AG04449 (cell line): ENCODE results near the gene E2F6.

ENCODE experiments used
- CTCF ChIA-PET: fragments of 350-600 bp; formaldehyde crosslinking; extraction: SDS; loops from one replicate; lab custom pipeline; 2021; ENCODE audit warnings: antibody characterized with exemption; lab: Yijun Ruan, JAX
- POLR2A ChIA-PET: fragments of 400-600, 350-600 bp; formaldehyde crosslinking; extraction: SDS; loops from one replicate; lab custom pipeline; 2020; ENCODE audit warnings: antibody characterized with exemption, inconsistent platforms; lab: Yijun Ruan, JAX
- DNase-seq: peaks from one replicate; pipeline ENCODE4 v3.0.0-alpha.2; 2010; ENCODE audit warnings: low read depth, low spot score
- H3K4me3 ChIP-seq: 2 replicates; pipeline ENCODE4 v1.5.1; 2011; ENCODE audit warnings: low read depth, mild to moderate bottlenecking, control low read depth, low read length
- CTCF ChIP-seq: IDR thresholded peaks from one replicate; pipeline ENCODE4 v1.5.1; 2011; ENCODE audit warnings: mild to moderate bottlenecking, moderate library complexity, low read length, control low read depth, inconsistent platforms; ENCODE audit not compliant: insufficient read depth; ENCODE audit errors: missing control alignments

E2F6 gene

DNA sequence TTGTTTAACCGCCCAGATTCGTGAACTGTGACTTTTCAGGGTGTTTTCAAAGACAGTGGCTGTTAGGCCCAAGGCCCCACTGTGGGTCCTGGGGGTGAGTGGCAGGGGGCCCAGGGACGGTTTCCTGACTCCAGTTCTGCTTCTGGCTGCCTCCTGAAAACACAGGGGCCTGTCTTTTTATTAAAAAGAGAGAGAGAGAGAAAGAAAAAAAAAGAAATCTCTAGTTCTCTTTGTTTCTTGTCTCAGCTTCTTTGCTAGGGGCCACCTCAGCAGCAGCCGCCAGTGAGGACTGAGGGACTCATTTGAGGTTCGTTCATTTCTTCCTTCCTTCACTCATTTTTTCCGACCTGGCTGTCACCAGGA lies 15.4 kb upstream of the E2F6 start:
- no peak overlapping the region for H3K4me3 ChIP-seq
- CTCF ChIA-PET = interaction anchor here (0.7 to 16.7 kb wide), 3 partner anchors 101 to 349 kb away, joined by 4 to 409 read pairs (median 41); a partner anchor contains a TSS
- POLR2A ChIA-PET = no interaction called here
- DNase-seq = no peak
- no peak for TF ChIP-seq CTCF

GRCh38 chr2:11480859-11481258 lies 14.9 kb upstream of the E2F6 start:
- DNase-seq = no peak
- H3K4me3 ChIP-seq = no peak overlapping the region
- no peak for TF ChIP-seq CTCF
- ChIA-PET CTCF (interaction anchor here (0.7 to 16.7 kb wide), 9 partner anchors 11 to 348 kb away, joined by 3 to 409 read pairs (median 4); a partner anchor contains a TSS), POLR2A (no interaction called here)

DNA sequence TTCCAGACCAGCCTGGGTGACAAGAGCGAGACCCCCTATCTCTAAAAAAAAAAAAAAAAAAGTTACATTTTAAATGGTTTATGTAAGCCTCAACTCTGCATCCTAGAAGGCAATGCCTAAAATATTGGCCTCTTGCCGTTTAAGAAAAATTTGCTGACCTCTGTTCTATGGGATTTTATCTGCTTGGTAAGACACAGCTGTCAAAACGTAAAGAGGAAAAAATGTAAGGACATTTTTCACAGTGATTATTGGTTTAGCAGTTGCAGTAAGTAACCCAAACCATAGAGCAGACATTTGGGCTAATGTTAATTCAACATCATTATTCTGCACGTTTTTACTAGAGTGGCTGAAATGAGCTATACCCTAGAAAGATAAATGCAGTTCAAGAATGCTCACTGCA lies 14.4 kb upstream of the E2F6 start:
- no peak for TF ChIP-seq CTCF
- ChIA-PET CTCF (interaction anchor here (0.7 to 16.7 kb wide), 10 partner anchors 11 to 348 kb away, joined by 3 to 409 read pairs (median 6); a partner anchor contains a TSS), POLR2A (no interaction called here)
- H3K4me3 ChIP-seq = no peak overlapping the region
- no peak for DNase-seq

GRCh38 chr2:11478899-11479605 lies 13.1 kb upstream of the E2F6 start:
- POLR2A ChIA-PET = no interaction called here
- no peak for TF ChIP-seq CTCF
- DNase-seq = no peak
- CTCF ChIA-PET = interaction anchor here (0.8 to 16.7 kb wide), 13 partner anchors 8 to 346 kb away, joined by 3 to 409 read pairs (median 7); a partner anchor contains a TSS
- no peak overlapping the region for H3K4me3 ChIP-seq

DNA sequence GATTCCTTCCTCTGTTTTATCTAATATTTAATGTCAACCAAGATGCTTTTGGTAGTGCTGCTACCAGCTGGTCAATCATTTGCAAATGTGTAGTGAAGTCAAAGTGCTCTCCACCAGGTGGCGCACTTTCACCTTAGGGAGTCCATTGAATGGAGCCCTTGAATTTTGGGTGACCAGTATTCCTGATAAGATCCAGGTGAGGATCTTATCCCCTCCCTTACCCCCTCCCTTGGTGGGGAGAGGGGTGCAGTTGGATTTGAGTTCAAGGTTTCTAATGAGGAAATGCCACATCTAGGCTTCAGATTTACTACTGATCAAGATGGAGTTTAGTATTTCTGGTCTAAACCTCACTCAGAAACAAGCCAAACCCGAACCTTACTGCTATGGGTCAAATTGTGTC lies 12.0 kb upstream of the E2F6 start:
- H3K4me3 ChIP-seq = no peak overlapping the region
- POLR2A ChIA-PET = no interaction called here
- CTCF ChIA-PET = interaction anchor here (0.6 to 16.7 kb wide), 17 partner anchors 9 to 345 kb away, joined by 3 to 409 read pairs (median 4); partner anchors contain the start of gene E2F6
- peak; percentile 74 for TF ChIP-seq CTCF
- peak; percentile 40 for DNase-seq

DNA sequence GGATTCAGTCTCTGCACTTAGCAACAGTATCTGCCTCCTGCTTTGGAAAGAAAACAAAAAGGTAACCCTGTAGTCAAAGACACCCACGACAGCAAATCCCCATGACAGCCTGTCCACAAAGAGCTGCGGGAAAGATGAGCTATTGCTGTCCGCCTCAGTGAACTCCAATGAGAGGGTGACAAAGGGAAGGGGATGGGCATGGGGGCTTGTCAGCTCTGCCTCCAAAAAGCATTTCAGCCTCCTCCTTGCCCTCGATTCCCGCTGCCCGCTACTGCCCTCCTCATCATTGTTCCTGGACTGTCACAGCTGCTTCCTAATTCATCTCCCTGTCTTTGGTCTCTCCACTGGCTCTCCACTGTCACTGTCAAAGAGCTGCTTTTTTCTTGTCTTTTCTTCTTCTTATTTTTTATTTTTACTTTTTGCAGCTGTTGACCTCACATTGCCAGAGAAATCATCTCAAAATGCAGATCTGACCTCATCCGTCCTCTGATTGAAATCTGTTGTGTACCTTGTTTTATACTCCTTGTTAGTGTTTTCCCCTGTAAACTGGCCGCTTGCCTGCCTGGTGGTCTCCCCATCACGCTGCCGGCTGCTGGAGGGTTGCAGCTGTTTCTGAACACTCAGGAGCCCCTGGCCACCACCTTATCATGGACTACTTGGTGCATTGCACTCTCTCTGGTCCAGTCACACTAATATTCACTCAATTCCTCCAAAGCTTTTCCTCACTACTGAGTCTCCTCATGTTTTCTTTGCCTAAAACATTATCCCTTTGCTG lies 7.9 kb upstream of the E2F6 start:
- no peak overlapping the region for H3K4me3 ChIP-seq
- ChIA-PET POLR2A (no interaction called here), CTCF (interaction anchor here (0.7 to 3.3 kb wide), 5 partner anchors 11 to 341 kb away, joined by 3 to 64 read pairs (median 8); a partner anchor contains a TSS)
- no peak for DNase-seq
- TF ChIP-seq CTCF = no peak
